Stimulated activated memory B cell treated with anti-CD40 and anti-IgM and Interleukin-4, amounts not matched to agents 10 μg/mL and 1 μg/mL and 100 μg/mL, for 72 hours (primary cell): ENCODE data around the gene FAM90A26.
"Not testable (repeated sequence)": the region's sequence is repeated elsewhere in the genome, so short reads cannot be mapped to it uniquely, and the experiment has no call there.

Source experiments
- ATAC-seq: fragments of 150-1000 bp; cut with Tn5 transposase; 2 replicates; pipeline ENCODE4 v1.10.0; 2021
- H3K27ac Mint-ChIP-seq: one replicate; pipeline ENCODE4 v1.8.0; 2022; ENCODE audit warnings: mild to moderate bottlenecking, mixed read lengths
- H3K27me3 Mint-ChIP-seq: one replicate; pipeline ENCODE4 v1.8.0; 2022; ENCODE audit warnings: mixed read lengths
- H3K36me3 Mint-ChIP-seq: one replicate; pipeline ENCODE4 v1.8.0; 2022; ENCODE audit warnings: mixed read lengths
- H3K4me1 Mint-ChIP-seq: one replicate; pipeline ENCODE4 v1.8.0; 2022; ENCODE audit warnings: mixed read lengths
- H3K4me3 Mint-ChIP-seq: one replicate; pipeline ENCODE4 v1.8.0; 2022; ENCODE audit warnings: mild to moderate bottlenecking, moderate library complexity, mixed read lengths
- H3K9me3 Mint-ChIP-seq: one replicate; pipeline ENCODE4 v1.8.0; 2022; ENCODE audit warnings: mixed read lengths

FAM90A26 gene, protein sequence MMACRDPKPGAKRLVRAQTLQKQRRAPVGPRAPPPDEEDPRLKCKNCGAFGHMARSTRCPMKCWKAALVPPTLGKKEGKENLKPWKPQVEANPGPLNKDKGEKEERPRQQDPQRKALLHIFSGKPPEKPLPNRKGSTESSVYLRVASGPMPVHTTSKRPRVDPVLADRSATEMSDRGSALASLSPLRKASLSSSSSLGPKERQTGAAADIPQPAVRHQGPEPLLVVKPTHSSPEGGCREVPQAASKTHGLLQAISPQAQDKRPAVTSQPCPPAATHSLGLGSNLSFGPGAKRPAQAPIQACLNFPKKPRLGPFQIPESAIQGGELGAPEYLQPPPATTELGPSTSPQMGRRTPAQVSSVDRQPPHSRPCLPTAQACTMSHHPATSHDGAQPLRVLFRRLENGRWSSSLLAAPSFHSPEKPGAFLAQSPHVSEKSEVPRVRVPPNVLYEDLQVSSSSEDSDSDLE

DNA sequence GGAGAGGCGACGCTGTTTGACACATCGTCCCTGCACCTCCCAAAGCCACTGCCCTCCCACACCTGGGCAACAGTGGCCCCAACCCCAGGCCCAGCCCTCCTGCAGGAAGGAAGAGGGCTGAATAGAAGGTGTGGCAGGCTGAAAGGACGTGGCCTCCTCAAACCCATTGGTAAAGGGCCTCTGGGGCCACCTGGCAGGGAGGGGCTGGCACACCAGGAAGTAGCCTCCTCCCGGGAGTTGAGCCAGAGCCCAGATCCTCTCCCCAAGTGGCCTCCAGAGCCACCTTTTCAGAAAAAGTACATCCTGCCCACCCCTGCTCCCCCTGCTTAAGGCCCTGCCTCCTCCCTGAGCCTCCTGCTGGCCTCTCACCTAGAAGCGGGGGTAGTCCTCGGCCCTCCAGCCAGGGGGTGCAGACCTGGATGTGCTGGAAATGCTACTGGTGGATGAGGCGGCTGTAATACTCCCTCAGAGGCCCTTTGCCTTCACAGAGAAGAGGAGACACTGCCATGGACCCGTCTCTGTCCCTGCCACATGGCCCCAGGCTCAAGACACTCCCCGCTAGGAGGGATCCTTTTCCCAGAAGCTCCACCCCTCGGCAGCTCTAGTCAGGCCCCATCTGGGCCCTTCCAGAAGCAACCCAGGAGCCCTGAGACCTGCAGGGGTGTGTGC is at the start of gene FAM90A26:
Gene FAM90A26, plus strand, starts transcription at position 619 of the 669 bp plus-strand sequence. CDS start 2,764 bp downstream, outside the sequence.
- H3K9me3 Mint-ChIP-seq, H3K4me3 Mint-ChIP-seq, H3K27ac Mint-ChIP-seq, H3K27me3 Mint-ChIP-seq, H3K36me3 Mint-ChIP-seq, ATAC-seq, H3K4me1 Mint-ChIP-seq: not testable (repeated sequence)

DNA sequence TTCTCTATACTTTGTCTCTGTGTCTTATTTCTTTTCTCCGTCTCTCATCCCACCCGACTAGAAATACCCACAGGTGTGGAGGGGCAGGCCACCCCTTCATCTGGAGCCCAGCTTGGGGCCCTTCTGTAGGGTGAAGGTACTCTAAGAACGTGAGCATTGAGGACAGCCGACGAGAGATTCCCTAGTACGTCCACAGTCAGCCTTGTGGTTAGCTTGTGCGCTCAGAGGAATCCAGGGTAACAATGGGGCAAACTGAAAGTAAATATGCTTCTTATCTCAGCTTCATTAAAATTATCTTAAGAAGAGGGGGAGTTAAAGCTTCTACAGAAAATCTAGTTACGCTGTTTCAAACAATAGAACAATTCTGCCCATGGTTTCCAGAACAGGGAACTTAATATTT is 47.5 kb upstream of the FAM90A26 start:
- H3K4me3 Mint-ChIP-seq, H3K27ac Mint-ChIP-seq, H3K9me3 Mint-ChIP-seq, H3K36me3 Mint-ChIP-seq, H3K4me1 Mint-ChIP-seq, ATAC-seq, H3K27me3 Mint-ChIP-seq: not testable (repeated sequence)

DNA sequence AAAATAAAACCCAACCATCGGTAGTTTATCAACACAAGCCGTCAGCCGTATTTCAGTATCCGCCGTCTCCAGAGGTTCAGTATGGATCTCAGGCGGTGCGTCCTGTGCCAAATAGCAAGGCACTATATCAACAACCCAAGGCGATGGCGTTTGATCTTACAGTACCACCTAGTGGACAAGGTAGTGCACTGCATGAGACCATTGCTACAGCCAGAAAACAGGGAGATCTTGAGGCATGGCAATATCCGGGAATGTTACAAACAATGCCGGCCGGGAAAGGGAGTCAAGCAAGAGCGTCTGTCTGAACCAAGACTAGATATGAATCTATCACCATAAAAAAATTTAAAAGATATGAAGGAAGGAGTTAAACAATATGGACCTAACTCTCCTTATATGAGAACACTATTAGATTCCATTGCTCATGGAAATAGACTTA is 46.6 kb upstream of the FAM90A26 start:
- H3K9me3 Mint-ChIP-seq, H3K27me3 Mint-ChIP-seq, H3K4me1 Mint-ChIP-seq, ATAC-seq, H3K4me3 Mint-ChIP-seq, H3K36me3 Mint-ChIP-seq, H3K27ac Mint-ChIP-seq: not testable (repeated sequence)

DNA sequence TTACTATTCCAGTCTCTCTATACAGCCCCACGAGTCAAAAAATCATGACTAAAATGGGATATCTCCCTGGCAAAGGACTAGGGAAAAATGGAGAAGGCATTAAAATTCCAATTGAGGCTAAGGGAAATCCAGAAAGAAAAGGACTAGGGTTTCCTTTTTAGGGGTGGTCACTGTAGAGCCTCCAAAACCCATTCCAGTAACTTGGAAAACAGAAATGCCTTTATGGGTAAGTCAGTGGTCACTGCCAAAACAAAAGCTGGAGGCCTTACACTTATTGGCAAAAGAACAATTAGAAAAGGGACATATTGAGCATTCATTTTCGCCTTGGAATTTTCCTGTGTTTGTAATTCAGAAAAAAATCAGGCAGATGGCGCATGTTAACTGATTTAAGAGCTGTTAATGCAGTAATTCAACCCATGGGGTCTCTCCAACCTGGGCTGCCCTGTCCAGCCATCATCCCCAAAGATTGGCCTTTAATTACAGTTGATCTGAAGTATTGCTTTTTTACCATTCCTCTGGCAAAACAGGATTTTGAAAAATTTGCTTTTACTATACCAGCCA is 44.5 kb upstream of the FAM90A26 start:
- not testable (repeated sequence) for H3K27me3 Mint-ChIP-seq, H3K36me3 Mint-ChIP-seq, H3K4me1 Mint-ChIP-seq, ATAC-seq, H3K4me3 Mint-ChIP-seq, H3K9me3 Mint-ChIP-seq, H3K27ac Mint-ChIP-seq

DNA sequence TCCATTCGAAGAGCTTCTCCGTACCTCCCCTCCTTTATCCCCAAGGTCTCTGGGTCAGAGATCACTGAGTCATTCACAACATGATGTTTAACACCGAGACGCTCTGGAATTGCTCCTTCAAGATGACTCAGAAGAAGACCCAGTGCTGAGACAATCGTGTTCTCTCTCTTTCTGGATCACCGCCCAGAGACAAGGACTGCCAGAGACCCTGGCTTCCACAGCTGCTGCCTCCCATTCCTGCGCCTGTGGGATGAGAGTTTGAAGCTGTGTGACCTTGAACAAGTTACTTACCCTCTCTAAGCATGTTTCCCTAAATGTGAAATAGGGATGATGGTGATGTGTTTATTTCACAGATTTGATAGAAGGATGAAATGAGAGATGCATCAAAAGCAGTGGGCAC is 38.8 kb upstream of the FAM90A26 start:
- H3K36me3 Mint-ChIP-seq, ATAC-seq, H3K4me3 Mint-ChIP-seq, H3K27me3 Mint-ChIP-seq, H3K4me1 Mint-ChIP-seq, H3K27ac Mint-ChIP-seq, H3K9me3 Mint-ChIP-seq: not testable (repeated sequence)

DNA sequence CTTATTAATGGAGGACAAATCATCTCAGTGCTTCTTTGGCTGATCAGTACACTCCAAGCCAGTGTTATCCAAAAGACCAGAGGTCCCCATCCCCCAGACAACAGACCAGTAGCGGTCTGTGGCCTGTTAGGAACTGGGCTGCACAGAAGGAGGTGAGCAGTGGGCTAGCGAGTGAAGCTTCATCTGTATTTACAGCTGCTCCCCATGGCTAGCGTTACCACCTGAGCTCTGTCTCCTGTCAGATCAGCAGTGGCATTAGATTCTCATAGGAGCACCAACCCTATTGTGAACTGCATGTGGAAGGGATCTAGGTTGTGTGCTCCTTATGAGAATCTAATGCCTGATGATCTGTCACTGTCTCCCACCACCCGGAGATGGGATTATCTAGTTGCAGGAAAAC is 37.4 kb upstream of the FAM90A26 start:
- H3K4me3 Mint-ChIP-seq, H3K9me3 Mint-ChIP-seq, H3K27me3 Mint-ChIP-seq, H3K4me1 Mint-ChIP-seq, H3K27ac Mint-ChIP-seq, H3K36me3 Mint-ChIP-seq, ATAC-seq: not testable (repeated sequence)

DNA sequence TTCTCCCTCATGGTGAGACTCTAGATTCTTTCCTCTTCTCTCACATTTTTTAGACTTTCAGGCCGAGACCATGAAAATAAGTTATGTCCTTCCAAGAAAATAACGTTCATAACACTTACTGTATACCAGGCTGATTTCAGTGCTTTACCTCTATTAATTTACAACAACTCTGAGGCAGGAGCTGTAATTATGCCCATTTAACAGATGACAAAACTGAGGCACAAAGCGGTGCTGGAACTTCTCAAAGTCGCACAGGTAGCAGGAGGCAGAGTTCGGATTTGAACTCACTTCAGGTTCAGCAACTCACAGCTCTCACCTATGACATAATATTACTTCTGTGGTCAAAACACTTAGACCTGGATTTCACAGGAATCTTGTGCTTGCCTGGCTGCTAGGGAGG is 36.2 kb upstream of the FAM90A26 start:
- H3K4me1 Mint-ChIP-seq, H3K4me3 Mint-ChIP-seq, H3K9me3 Mint-ChIP-seq, H3K27ac Mint-ChIP-seq, ATAC-seq, H3K27me3 Mint-ChIP-seq, H3K36me3 Mint-ChIP-seq: not testable (repeated sequence)

DNA sequence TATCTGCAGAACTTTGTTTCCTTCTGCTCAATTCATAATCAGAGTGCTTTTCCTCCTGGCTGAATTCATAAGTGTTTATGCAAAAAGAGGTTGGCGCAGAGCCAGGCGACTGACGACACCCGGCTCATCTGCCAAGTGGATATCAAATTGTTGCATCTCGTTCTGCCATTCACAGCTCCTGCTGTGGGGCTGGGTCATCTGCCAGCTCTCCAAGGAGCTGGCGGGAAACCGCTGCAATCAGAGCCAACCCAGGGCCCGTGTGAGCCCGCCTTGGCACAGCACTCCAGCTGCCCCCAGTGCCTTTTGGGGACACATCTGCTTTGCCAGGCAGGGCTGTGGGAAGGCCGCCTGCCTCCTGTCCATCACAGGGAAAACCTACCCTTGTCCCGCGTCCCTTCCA is 35.7 kb upstream of the FAM90A26 start:
- not testable (repeated sequence) for H3K27ac Mint-ChIP-seq, H3K27me3 Mint-ChIP-seq, ATAC-seq, H3K4me3 Mint-ChIP-seq, H3K9me3 Mint-ChIP-seq, H3K36me3 Mint-ChIP-seq, H3K4me1 Mint-ChIP-seq

DNA sequence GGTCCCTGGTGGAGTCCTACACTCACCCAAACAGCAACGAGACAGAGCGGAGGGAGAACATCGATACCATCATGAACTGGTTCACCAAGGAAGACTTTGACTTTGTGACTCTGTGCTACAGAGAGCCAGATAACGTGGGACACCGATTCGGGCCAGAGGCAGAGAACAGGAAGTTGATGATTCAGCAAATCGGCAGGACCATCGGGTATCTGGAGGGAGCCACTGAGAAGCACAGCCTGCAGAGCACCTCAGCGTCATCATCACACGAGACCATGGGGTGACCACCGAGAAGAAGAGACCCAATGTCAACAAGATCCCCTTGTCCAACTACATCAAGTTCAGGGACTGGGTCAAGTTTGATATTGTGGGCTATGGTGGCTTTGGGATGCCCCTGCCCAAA is 29.2 kb upstream of the FAM90A26 start:
- not testable (repeated sequence) for H3K36me3 Mint-ChIP-seq, H3K27ac Mint-ChIP-seq, H3K9me3 Mint-ChIP-seq, ATAC-seq, H3K4me1 Mint-ChIP-seq, H3K27me3 Mint-ChIP-seq, H3K4me3 Mint-ChIP-seq

DNA sequence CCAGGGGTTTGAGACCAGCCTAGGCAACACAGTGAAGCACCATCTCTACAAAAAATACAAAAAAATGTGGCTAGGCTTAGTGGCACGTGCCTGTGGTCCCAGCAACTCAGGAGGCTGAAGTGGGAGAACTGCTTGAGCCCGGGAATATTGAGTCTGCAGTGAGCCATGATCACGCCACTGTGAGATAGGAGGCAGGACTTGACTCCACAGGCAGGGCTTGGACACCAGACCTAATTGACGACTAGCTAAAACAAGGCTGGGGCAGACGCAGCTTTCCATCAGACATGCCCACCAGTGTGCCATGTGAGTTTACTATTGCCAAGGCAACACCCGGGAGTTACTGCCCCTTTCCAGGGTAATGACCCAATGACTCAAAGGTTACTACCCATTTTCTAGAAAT is 27.4 kb upstream of the FAM90A26 start:
- not testable (repeated sequence) for H3K27ac Mint-ChIP-seq, H3K4me1 Mint-ChIP-seq, H3K9me3 Mint-ChIP-seq, H3K36me3 Mint-ChIP-seq, H3K4me3 Mint-ChIP-seq, H3K27me3 Mint-ChIP-seq, ATAC-seq

DNA sequence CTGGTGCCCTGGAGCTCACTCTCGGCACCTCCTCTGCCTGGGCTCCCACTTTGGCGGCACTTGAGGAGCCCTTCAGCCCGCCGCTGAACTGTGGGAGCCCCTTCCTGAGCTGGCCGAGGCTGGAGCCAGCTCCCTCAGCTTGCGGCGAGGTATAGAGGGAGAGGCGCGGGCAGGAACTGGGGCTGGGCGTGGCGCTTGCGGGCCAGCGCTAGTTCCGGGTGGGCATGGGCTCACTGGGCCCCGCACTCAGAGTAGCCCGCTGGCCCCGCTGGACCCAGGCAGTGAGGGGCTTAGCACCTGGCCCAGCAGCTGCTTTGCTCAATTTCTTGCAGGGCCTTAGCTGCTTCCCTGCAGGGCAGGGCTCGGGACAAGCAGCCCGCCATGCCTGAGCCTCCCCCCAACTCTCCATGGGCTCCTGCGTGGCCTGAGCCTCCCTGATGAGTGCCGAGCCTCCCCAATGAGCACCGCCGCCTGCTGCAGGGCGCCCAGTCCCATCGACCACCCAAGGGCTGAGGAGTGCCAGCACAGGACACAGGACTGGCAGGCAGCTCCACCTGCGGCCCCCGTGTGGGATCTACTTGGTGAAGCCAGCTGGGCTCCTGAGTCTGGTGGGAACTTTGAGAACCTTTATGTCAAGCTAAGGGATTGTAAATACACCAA is 26.7 kb upstream of the FAM90A26 start:
- H3K4me3 Mint-ChIP-seq = no peak overlapping the region
- no peak for ATAC-seq
- H3K27ac Mint-ChIP-seq = no peak overlapping the region
- no peaks in the 10 kb centered on the region for H3K27me3 Mint-ChIP-seq
- H3K36me3 Mint-ChIP-seq = no peaks in the 10 kb centered on the region
- H3K9me3 Mint-ChIP-seq = no peaks in the 10 kb centered on the region
- no peaks in the 10 kb centered on the region for H3K4me1 Mint-ChIP-seq

DNA sequence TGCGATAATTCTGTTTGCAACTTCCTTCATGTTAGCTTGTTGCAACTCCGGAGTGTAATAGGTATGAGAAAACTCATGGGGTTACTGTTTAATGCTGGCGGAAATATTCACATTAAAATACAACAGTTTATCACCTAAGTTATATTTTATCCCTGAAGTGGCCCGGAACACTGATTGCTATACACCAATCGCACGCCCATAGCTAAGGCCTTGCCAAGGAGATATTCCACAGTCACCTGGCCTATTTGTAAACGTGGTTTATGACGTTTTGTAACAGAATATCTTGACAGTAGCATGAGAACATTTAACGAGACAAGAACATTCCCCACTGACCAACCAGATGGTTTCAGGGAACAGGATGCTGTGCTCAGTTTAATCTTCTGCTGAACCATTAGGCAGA is 23.2 kb upstream of the FAM90A26 start:
- ATAC-seq = no peak
- no peaks in the 10 kb centered on the region for H3K4me1 Mint-ChIP-seq
- no peaks in the 10 kb centered on the region for H3K9me3 Mint-ChIP-seq
- no peaks in the 10 kb centered on the region for H3K36me3 Mint-ChIP-seq
- H3K27me3 Mint-ChIP-seq = no peaks in the 10 kb centered on the region
- H3K4me3 Mint-ChIP-seq = no peak overlapping the region
- H3K27ac Mint-ChIP-seq = no peak overlapping the region

DNA sequence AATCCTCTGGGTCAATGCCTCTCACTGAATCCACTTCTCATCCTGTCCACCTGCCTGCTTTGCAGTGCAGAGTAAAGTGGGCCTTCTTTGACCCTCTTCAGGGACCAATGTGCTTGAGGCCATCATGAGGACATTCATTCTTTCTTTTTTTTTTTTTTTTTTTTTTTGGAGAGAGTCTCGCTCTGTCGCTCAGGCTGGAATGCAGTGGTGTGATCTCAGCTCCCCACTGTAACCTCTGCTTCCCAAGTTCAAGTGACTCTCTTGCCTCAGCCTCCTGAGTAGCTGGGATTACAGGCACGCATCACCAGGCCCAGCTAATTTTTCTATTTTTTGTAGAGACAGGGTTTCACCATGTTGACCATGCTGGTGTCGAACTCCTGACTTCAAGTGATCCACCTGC is 22.8 kb upstream of the FAM90A26 start:
- not testable (repeated sequence) for H3K36me3 Mint-ChIP-seq, H3K27ac Mint-ChIP-seq, H3K4me1 Mint-ChIP-seq, ATAC-seq, H3K9me3 Mint-ChIP-seq, H3K27me3 Mint-ChIP-seq, H3K4me3 Mint-ChIP-seq

DNA sequence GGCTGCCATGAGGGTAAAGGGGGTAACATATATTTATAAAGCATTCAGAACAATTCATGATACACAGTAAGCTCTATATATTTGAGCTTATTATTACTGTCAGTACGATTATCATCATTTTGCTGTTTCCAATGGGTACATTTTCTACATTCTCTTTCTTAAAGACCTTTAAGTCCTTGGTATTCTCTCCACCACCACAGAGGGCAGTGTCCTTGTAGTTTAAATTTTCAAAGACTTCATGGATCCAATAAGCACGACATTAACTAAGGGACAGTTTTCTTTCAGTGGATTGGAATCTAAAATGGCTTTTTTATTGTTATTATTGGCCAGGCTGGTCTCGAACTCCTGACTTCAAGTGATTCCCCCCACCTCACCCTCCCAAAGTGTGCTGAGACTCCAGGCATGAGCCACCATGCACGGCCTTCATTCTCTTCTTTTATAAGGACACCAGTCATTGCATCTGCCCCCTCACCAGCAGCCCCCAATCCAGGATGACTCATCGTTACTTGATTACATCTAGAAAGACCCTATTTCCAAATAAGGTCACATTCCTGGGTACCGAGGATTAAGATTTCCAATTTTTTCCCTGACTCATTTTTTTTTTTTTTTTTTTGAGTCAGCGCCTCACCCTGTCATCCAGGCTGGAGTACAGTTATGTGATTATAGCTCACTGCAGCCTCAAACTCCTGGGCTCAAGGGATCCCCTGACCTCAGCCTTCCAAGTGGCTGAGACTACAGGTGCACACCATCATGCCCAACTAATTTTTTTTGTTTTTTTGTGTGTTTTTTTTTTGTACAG is 21.4 kb upstream of the FAM90A26 start:
- not testable (repeated sequence) for H3K4me1 Mint-ChIP-seq, H3K27me3 Mint-ChIP-seq, H3K4me3 Mint-ChIP-seq, ATAC-seq, H3K27ac Mint-ChIP-seq, H3K36me3 Mint-ChIP-seq, H3K9me3 Mint-ChIP-seq

DNA sequence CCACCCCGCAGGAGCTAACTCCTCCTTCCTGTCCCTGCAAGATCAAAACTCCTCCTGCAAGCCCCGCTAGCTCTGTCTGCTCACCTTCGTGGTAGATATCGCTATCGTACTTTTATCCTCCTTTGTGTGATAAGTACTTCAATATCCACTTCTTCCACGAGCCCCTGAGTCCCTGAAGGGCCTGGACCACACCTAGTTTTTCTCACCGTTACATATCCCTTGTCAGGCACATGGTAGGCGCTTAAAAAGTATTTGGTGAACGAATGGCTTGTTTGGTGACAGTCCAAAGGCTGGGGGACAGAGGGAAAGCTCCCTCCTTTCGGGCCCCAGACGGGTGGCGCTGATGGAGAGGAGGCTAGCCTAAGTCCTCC is 18.4 kb upstream of the FAM90A26 start:
- H3K4me3 Mint-ChIP-seq = peak overlapping the region; percentile 95

More for the DNA sequence above, 18.4 kb upstream of the FAM90A26 start:
- H3K4me1 Mint-ChIP-seq, ATAC-seq, H3K36me3 Mint-ChIP-seq, H3K9me3 Mint-ChIP-seq, H3K27me3 Mint-ChIP-seq: not testable (repeated sequence)
- H3K27ac Mint-ChIP-seq = peak overlapping the region; percentile 88
